ENCODE data around the gene PLEKHH2. TPM values are rescaled to one million over a fixed set of nuclear protein-coding genes. Genes with fewer than 3 reads are reported as not detected.
A peak's percentile ranks its signal among the peaks of the same experiment; 100 is the strongest.
"Not testable (repeated sequence)": the region's sequence is repeated elsewhere in the genome, so short reads cannot be mapped to it uniquely, and the experiment has no call there.

PLEKHH2 gene
- total and polyA plus RNA-seq, 2 of the 13 experiments (the other 11 are each of a cell fraction or from before 2014, with no cell fraction given) = 1.1 to 3.0 TPM

GRCh38 chr2:43725711-43726246 is 88.7 kb downstream of the PLEKHH2 start (continued):
- peak; percentile 67; the same call in 1 of the 2 replicates for TF ChIP-seq ZNF770 (CRISPR knock-in tag; IDR thresholded peaks at IDR 0.05)
- TF ChIP-seq CEBPB (IDR thresholded peaks at IDR 0.05; ENCODE audit: borderline replicate concordance, low read depth, low read length) = peak; percentile 37; the same call in 1 of the 2 replicates
- TF ChIP-seq SATB2 (CRISPR knock-in tag; IDR thresholded peaks at IDR 0.05) = no peak
- no peak for TF ChIP-seq TBX2 (CRISPR knock-in tag; IDR thresholded peaks at IDR 0.05; ENCODE audit: borderline replicate concordance)

GRCh38 chr2:43726961-43727633 is 90.0 kb downstream of the PLEKHH2 start:
- H3K36me3 ChIP-seq (replicated peaks in 1 of 2; ENCODE audit: control insufficient read depth in 1 of 2, insufficient read depth in 2 of 2, low read length in 2 of 2); intact Hi-C loops (cut with micrococcal nuclease; ENCODE audit: unreplicated experiment); DNase-seq (ENCODE audit: low spot score); H4K20me1 ChIP-seq (ENCODE audit: insufficient read depth, low read length); H3K4me2 ChIP-seq (ENCODE audit: low read depth, low read length); H3K9ac ChIP-seq (ENCODE audit: insufficient read depth, low read depth, low read length); H3K79me2 ChIP-seq (ENCODE audit: insufficient read depth, low read length); H3K4me3 ChIP-seq (replicated peaks in 1 of 3; ENCODE audit: insufficient read depth in 1 of 3, low read depth in 2 of 3, low read length in 3 of 3); H3K9me3 ChIP-seq (ENCODE audit: low read length); BruUV-seq (replicated peaks); POLR2A ChIA-PET; H3K27me3 ChIP-seq (ENCODE audit: control insufficient read depth in 1 of 2, insufficient read depth in 2 of 2, low read length in 2 of 2); H3K27ac ChIP-seq (ENCODE audit: extremely low read length, insufficient read depth, low read length); FAIRE-seq; in situ Hi-C loops (cut with HindIII; ENCODE audit: extremely low pct_ligation_motif_present, low pct_unique_long_range_greater_than_20kb); CTCF ChIA-PET (ENCODE audit: low intra/inter-chr PET ratio, low total read pairs); ATAC-seq; H2AFZ ChIP-seq (ENCODE audit: low read length): not testable (repeated sequence)
- H3K4me1 ChIP-seq (ENCODE audit: insufficient read depth, low read length) = peaks cover 26% of the 10 kb centered on the region
- 0 out of 2 replicates have a peak, but pooled peaks have one; percentile 29 for TF ChIP-seq FOSL2 (CRISPR knock-in tag; IDR thresholded peaks at IDR 0.05)
- 70% methylated on average over 14 of the region's 14 CpGs for WGBS (ENCODE audit: low lambda C conversion rate)
